ENCODE measurements around the gene CPT1A.

- TF ChIP-seq EZH2phosphoT487 (IDR thresholded peaks at IDR 0.05; ENCODE audit: insufficient read depth, low read depth) (no peak), EZH2 (IDR thresholded peaks at IDR 0.05; ENCODE audit: insufficient read depth, poor library complexity, severe bottlenecking) (no peak)
Measured at GRCh38 chr11:68816917-68817419, 24.7 kb downstream of the CPT1A start.
